Transverse colon (tissue), 4 donors: ENCODE measurements around the gene SHB. TPM values are rescaled to one million over a fixed set of nuclear protein-coding genes. Genes with fewer than 3 reads are reported as not detected.
A peak's percentile ranks its signal among the peaks of the same experiment; 100 is the strongest.

Source experiments
- DNase-seq: peaks from one replicate; pipeline ENCODE4 v3.0.0-alpha.2; 2019
- H3K27ac ChIP-seq, 4 donors: fragments of 200-600 bp; sonication (generic); 2 replicates each; pipeline ENCODE4 v1.5.1; 2016 to 2018; ENCODE audit warnings: inconsistent platforms in 4 of 4
- H3K27me3 ChIP-seq: fragments of 200-600 bp; sonication (generic); 2 replicates; pipeline ENCODE4 v1.5.1; 2017; ENCODE audit warnings: inconsistent platforms
- H3K36me3 ChIP-seq, 4 donors: fragments of 200-600 bp; sonication (generic); 2 replicates each; pipeline ENCODE4 v1.5.1; 2017 to 2019; ENCODE audit warnings: inconsistent platforms in 4 of 4
- H3K4me1 ChIP-seq, 4 donors: fragments of 200-600 bp; sonication (generic); 2 replicates each; pipeline ENCODE4 v1.5.1; 2017 to 2020; ENCODE audit warnings: inconsistent platforms in 4 of 4
- H3K4me3 ChIP-seq, 4 donors: fragments of 200-600 bp; sonication (generic); 1 replicate in 1 of 4; 2 replicates in 3 of 4; pipeline versions ENCODE4 v1.5.1 to v1.6.1; 2017 to 2019; ENCODE audit warnings: inconsistent platforms in 4 of 4
- H3K9me3 ChIP-seq, 2 donors: fragments of 200-600 bp; sonication (generic); 2 replicates each; pipeline ENCODE4 v1.5.1; 2017 to 2019; ENCODE audit warnings: inconsistent platforms in 2 of 2
- EP300 ChIP-seq: sonication (generic); formaldehyde crosslinking; IDR thresholded peaks from one replicate; pipeline ENCODE4 v1.6.1; 2017; ENCODE audit warnings: antibody characterized with exemption, low read depth
- POLR2A ChIP-seq: fragments of 450-650 bp; IDR thresholded peaks from one replicate; pipeline ENCODE4 v1.6.1; 2016; ENCODE audit warnings: antibody characterized with exemption, mild to moderate bottlenecking, moderate library complexity
- POLR2AphosphoS5 ChIP-seq, 3 donors: sonication (generic); formaldehyde crosslinking; IDR thresholded peaks; one replicate each; pipeline ENCODE4 v1.6.1; 2016; ENCODE audit warnings: antibody characterized with exemption in 3 of 3
- WGBS, 2 donors: methylation state at CpG; one replicate each; pipeline ENCODE4 v1.1.5; 2018; ENCODE audit warnings: low coverage in 1 of 2; 5-methylcytosine and 5-hydroxymethylcytosine counted together
- in situ Hi-C, 4 donors: fragments of 200-750 bp; cut with MboI; loops; one replicate each; pipeline versions ENCODE4 v1.15.0 to v1.15.1; 2017; ENCODE audit warnings: low sequenced_read_pairs in 3 of 4, low pct_ligation_motif_present in 1 of 4, low pct_unique_long_range_greater_than_20kb in 1 of 4
- intact Hi-C: fragments of 100-400 bp; cut with DNase I; formaldehyde crosslinking; loops from one replicate; pipeline ENCODE4 v1.15.1; 2023; ENCODE audit warnings: low total_unique reads
- total RNA-seq, 4 donors: library from RNA; depleted of rRNA; stranded (reverse); fragments of >200 nt; gene quantifications; one replicate each; pipeline ENCODE4 v1.1.0, GENCODE V29; 2016
- TF ChIP-seq, protein P1 (sequence below), 5 experiments: fragments of 200-600 bp in 3 of 5; fragments of 450-650 bp in 2 of 5; sonication (generic) in 3 of 5; IDR thresholded peaks; 1 replicate in 2 of 5; 2 replicates in 3 of 5; pipeline ENCODE4 v1.5.1; 2016 to 2017; ENCODE audit warnings: antibody characterized with exemption in 5 of 5, inconsistent platforms in 3 of 5, mild to moderate bottlenecking in 2 of 5, moderate library complexity in 1 of 5

Gene SHB
- total RNA-seq, 4 donors from 2014 or later = 11.9 to 33.7 (median 22.2) TPM

DNA sequence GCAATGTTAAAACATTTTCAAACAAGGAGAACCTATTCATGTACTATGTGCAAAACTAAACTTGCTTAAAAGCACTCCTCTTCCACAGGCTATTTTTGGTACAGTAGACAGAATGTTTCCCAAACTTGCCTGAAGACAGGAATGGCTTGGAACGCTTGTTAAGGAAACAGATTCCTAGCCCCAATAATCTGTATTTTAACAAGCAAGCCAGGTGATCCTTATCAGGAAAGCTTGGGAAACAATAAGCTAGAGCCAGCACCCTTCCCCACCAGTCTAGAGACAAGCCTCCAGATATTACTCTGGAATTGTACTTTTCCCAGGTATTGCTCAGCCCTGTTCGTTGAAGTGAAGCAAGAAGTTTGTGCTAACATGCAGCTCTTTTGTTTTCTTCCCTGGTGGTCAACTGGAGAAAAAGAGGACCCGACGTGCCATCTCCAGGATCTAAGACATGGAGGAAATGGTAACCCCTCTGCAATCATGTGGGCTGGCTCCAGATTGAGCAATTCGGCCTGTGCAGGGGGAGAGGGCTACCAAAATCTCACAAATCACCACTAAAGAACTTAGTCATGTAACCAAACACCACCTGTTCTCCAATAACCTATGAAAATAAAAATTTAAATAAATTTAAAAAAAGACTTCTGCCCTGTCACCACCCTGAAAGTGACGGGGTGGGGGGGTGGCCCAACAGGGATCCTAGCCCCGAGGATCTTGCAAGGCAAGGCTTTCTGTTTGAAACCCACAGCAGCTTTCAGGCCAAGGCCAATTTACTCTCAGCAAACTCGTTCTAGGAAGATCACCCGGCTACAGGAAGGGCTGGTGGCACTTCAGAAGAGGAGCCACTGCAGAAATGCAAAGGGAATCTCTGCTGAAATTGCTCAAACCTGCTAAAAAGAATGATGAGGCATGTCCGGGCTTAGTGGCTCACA, 48.6 kb downstream of the SHB start:
- 60 to 66% methylated on average over 7 to 10 of the region's 10 CpGs for WGBS, 2 donors
- Histone ChIP-seq H3K4me1 (peaks cover 43 to 67% (median 54%) of the 10 kb centered on the region in 4 donors), H3K36me3 (no peaks in the 10 kb centered on the region), H3K4me3 (no peak overlapping the region), H3K9me3 (no peaks in the 10 kb centered on the region), H3K27me3 (no peaks in the 10 kb centered on the region), H3K27ac (peak overlapping the region; percentile 61 to 78 (median 72))
- TF ChIP-seq POLR2A (no peak), EP300 (no peak)
- TF ChIP-seq, protein P1, sequence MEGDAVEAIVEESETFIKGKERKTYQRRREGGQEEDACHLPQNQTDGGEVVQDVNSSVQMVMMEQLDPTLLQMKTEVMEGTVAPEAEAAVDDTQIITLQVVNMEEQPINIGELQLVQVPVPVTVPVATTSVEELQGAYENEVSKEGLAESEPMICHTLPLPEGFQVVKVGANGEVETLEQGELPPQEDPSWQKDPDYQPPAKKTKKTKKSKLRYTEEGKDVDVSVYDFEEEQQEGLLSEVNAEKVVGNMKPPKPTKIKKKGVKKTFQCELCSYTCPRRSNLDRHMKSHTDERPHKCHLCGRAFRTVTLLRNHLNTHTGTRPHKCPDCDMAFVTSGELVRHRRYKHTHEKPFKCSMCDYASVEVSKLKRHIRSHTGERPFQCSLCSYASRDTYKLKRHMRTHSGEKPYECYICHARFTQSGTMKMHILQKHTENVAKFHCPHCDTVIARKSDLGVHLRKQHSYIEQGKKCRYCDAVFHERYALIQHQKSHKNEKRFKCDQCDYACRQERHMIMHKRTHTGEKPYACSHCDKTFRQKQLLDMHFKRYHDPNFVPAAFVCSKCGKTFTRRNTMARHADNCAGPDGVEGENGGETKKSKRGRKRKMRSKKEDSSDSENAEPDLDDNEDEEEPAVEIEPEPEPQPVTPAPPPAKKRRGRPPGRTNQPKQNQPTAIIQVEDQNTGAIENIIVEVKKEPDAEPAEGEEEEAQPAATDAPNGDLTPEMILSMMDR (IDR thresholded peaks at IDR 0.05) = no peak
- in situ Hi-C loops = loop anchor here in 1 of 4 donors (10.0 kb wide), 1 partner anchor 56 kb away; no protein-coding TSS in a partner anchor
- intact Hi-C loops = no loop called here
- no peak for DNase-seq

DNA sequence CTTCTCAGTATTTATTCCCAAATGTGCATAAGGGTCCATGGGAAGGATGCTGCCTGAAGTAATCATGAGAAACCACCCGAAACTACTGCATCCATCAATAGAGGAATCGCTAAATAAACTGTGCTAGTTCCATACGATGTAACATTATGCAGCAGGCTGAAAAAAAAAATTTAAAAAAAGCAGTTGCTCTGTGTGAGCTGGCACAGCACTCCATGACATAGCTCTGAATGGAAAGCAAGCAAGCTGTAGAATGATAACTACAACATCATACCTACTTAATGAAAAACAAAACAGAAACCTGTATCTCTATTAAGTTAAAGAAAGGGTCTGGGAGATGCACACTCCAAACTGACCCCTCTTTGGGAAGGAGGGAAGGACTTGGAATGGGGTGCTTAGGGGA, 49.3 kb downstream of the SHB start:
- intact Hi-C loops = loop anchor here (5.0 kb wide), 1 partner anchor 48 kb away; the partner anchor contains the start of gene SHB
- H3K27ac ChIP-seq = peak overlapping the region; percentile 61 to 78 (median 72)
- H3K4me3 ChIP-seq = no peak overlapping the region
- TF ChIP-seq POLR2AphosphoS5 (IDR thresholded peaks at IDR 0.05) (no peak), POLR2A (no peak), EP300 (no peak)
- TF ChIP-seq, protein P1 (IDR thresholded peaks at IDR 0.05) = no peak
- in situ Hi-C loops = loop anchor here in 1 of 4 donors (10.0 kb wide), 1 partner anchor 55 kb away; no protein-coding TSS in a partner anchor
- WGBS, 2 donors = 67 to 84% methylated on average over 3 of the region's 3 CpGs
- no peaks in the 10 kb centered on the region for H3K9me3 ChIP-seq
- peaks cover 40 to 60% (median 49%) of the 10 kb centered on the region in 4 donors for H3K4me1 ChIP-seq
- H3K27me3 ChIP-seq = no peaks in the 10 kb centered on the region
- H3K36me3 ChIP-seq = no peaks in the 10 kb centered on the region
- no peak for DNase-seq

DNA sequence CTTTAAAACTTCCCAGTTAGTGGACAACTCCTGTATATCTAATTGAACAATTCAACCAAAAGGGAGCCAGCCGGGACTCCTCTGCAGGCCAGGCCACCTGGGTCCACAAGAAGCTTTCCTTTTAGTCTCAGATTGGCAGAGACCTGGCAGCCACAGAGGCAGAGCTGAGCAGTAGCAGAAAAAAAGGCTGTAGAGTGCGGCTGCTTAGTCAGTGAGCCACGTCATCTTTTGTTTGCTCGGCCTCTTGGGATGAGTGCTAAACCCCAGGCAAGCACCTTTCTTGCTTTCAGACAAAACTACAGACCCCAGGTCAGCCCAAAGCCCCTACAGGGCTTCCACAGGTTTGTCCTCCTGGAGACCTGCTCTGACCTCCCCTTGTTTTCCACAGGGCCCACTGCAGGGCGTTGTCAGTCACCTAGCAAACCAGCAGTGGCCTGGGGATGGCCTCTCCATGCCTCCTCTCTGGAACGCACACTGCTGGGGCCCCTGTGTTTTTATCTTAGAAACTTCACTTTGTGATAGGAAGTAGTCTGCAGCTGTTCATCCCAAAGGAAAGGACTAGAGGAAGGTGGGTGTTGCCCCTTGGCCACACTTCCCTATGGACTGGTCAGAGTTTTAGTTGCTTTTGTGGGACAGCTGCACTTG, 49.9 kb downstream of the SHB start:
- TF ChIP-seq EP300 (no peak), POLR2A (no peak), POLR2AphosphoS5 (IDR thresholded peaks at IDR 0.05) (no peak)
- TF ChIP-seq, protein P1 (IDR thresholded peaks at IDR 0.05) = no peak
- intact Hi-C loops = loop anchor here (5.0 kb wide), 1 partner anchor 48 kb away; the partner anchor contains the start of gene SHB

More for the DNA sequence above, 49.9 kb downstream of the SHB start:
- Histone ChIP-seq H3K4me1 (peaks cover 34 to 54% (median 43%) of the 10 kb centered on the region in 4 donors), H3K27me3 (no peaks in the 10 kb centered on the region), H3K9me3 (no peaks in the 10 kb centered on the region), H3K4me3 (no peak overlapping the region), H3K27ac (peak overlapping the region; percentile 61 to 78 (median 72)), H3K36me3 (no peaks in the 10 kb centered on the region)
- no peak for DNase-seq
- in situ Hi-C loops = no loop called here
- 58% methylated on average over 6 of the region's 6 CpGs; no CpG with 5 or more reads in 1 of the 2 donors for WGBS, 2 donors
